Natural killer cell (primary cell): ENCODE data around the gene RNF103. TPM values are rescaled to one million over a fixed set of nuclear protein-coding genes. Genes with fewer than 3 reads are reported as not detected.

ENCODE experiments used
- ATAC-seq, 3 donors: fragments of 150-1000 bp in 2 of 3; fragments of 200-7000 bp in 1 of 3; cut with Tn5 transposase; 1 replicate in 1 of 3; 2 replicates in 2 of 3; pipeline ENCODE4 v1.10.0; 2021; ENCODE audit warnings: mild to moderate bottlenecking in 2 of 3, moderate library complexity in 2 of 3
- DNase-seq, 2 donors: peaks; one replicate each; pipeline versions ENCODE4 v3.0.0 to v3.0.0-alpha.2; 2013 to 2021; ENCODE audit warnings: mixed read lengths in 1 of 2
- H3K27ac ChIP-seq: one replicate; pipeline ENCODE4 v1.5.1; 2013; ENCODE audit warnings: mild to moderate bottlenecking, low read length
- H3K27me3 ChIP-seq: one replicate; pipeline ENCODE4 v1.6.1; 2013; ENCODE audit warnings: low read length; ENCODE audit not compliant: control insufficient read depth, insufficient read depth
- H3K36me3 ChIP-seq: one replicate; pipeline ENCODE4 v1.6.1; 2013; ENCODE audit warnings: low read length; ENCODE audit not compliant: control insufficient read depth, insufficient read depth
- H3K4me1 ChIP-seq: one replicate; pipeline ENCODE4 v1.6.1; 2013; ENCODE audit warnings: low read length; ENCODE audit not compliant: control insufficient read depth, insufficient read depth
- H3K4me3 ChIP-seq: one replicate; pipeline ENCODE4 v1.5.1; 2013; ENCODE audit warnings: low read length
- H3K9me3 ChIP-seq: one replicate; pipeline ENCODE4 v1.6.1; 2013; ENCODE audit warnings: low read length; ENCODE audit not compliant: control insufficient read depth, insufficient read depth
- H3K27ac Mint-ChIP-seq, 2 donors: one replicate each; pipeline ENCODE4 v1.8.0; 2022; ENCODE audit warnings: mild to moderate bottlenecking in 2 of 2, mixed read lengths in 2 of 2, moderate library complexity in 1 of 2
- H3K27me3 Mint-ChIP-seq, 2 donors: one replicate each; pipeline ENCODE4 v1.8.0; 2022; ENCODE audit warnings: low read depth in 2 of 2, mixed read lengths in 2 of 2
- H3K36me3 Mint-ChIP-seq: one replicate; pipeline ENCODE4 v1.8.0; 2022; ENCODE audit warnings: mixed read lengths
- H3K4me1 Mint-ChIP-seq, 2 donors: one replicate each; pipeline ENCODE4 v1.8.0; 2022; ENCODE audit warnings: mixed read lengths in 2 of 2
- H3K4me3 Mint-ChIP-seq: one replicate; pipeline ENCODE4 v1.8.0; 2022; ENCODE audit warnings: mild to moderate bottlenecking, moderate library complexity, mixed read lengths
- H3K9me3 Mint-ChIP-seq, 2 donors: one replicate each; pipeline ENCODE4 v1.8.0; 2022; ENCODE audit warnings: mixed read lengths in 2 of 2
- CTCF ChIP-seq: fragments of 200-600 bp; IDR thresholded peaks from one replicate; pipeline ENCODE4 v1.8.0; 2022; ENCODE audit warnings: antibody characterized with exemption
- WGBS: methylation state at CpG from one replicate; pipeline ENCODE4 v1.1.7; 2013; ENCODE audit warnings: missing lambda C conversion rate; ENCODE audit not compliant: insufficient coverage; 5-methylcytosine and 5-hydroxymethylcytosine counted together
- intact Hi-C: fragments of 100-400 bp; cut with micrococcal nuclease; formaldehyde crosslinking; loops from one replicate; pipeline ENCODE4 v1.14.2; 2022
- total RNA-seq, 4 donors: library from RNA; stranded (reverse); fragments of 120-200 nt in 1 of 4; gene quantifications; one replicate each; pipeline versions ENCODE4 v1.2.3 to v1.2.4, GENCODE V29; 2013 to 2022

RNF103 gene
- total RNA-seq, 3 donors from 2014 or later (not counting 1 experiment from before 2014, with no cell fraction given): 52.9 to 74.2 (median 70.9) TPM

DNA sequence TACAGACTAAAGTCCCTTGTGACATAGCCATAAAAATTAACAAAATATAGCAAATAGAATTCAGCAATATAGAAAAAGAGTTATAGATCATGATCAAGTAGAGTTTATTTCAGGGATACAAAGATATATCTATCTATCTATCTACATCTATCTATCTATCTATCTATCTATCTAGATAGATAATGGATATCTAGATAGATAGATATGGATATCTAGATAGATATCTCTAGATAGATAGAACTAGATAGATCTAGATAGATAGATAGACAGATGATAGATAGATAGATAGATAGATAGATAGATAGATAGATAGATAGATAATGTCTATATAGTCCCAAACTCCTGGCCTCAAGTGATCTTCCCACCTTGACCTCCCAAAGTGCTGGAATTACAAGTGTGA, 43.1 kb downstream of the RNF103 start:
- no peak for DNase-seq
- no peak overlapping the region for H3K27ac ChIP-seq
- Mint-ChIP-seq H3K36me3 (no peaks in the 10 kb centered on the region), H3K9me3 (no peaks in the 10 kb centered on the region), H3K4me1 (no peaks in the 10 kb centered on the region), H3K4me3 (no peak overlapping the region), H3K27ac (no peak overlapping the region), H3K27me3 (peaks cover 3 to 10% of the 10 kb centered on the region in 2 donors)
- no peak for ATAC-seq
- intact Hi-C loops: no loop called here
- H3K4me1 ChIP-seq: no peaks in the 10 kb centered on the region
- no peaks in the 10 kb centered on the region for H3K9me3 ChIP-seq
- no peaks in the 10 kb centered on the region for H3K36me3 ChIP-seq
- TF ChIP-seq CTCF: no peak
- no peaks in the 10 kb centered on the region for H3K27me3 ChIP-seq
- no peak overlapping the region for H3K4me3 ChIP-seq

- Histone ChIP-seq H3K27me3 (no peaks in the 10 kb centered on the region), H3K4me3 (no peak overlapping the region), H3K4me1 (no peaks in the 10 kb centered on the region), H3K27ac (no peak overlapping the region), H3K36me3 (no peaks in the 10 kb centered on the region), H3K9me3 (no peaks in the 10 kb centered on the region)
- H3K9me3 Mint-ChIP-seq: no peaks in the 10 kb centered on the region
- peaks cover 3 to 10% of the 10 kb centered on the region in 2 donors for H3K27me3 Mint-ChIP-seq
- H3K27ac Mint-ChIP-seq: no peak overlapping the region
- H3K36me3 Mint-ChIP-seq: no peaks in the 10 kb centered on the region
- no peaks in the 10 kb centered on the region for H3K4me1 Mint-ChIP-seq
- H3K4me3 Mint-ChIP-seq: no peak overlapping the region
- 100% methylated on average over 1 of the region's 2 CpGs for WGBS
- DNase-seq (no peak), ATAC-seq (no peak)
- TF ChIP-seq CTCF: no peak
- intact Hi-C loops: no loop called here
These were observed 45.7 kb downstream of the RNF103 start for GRCh38 chr2:86577817-86578456.

GRCh38 chr2:86570059-86570458, 53.6 kb downstream of the RNF103 start:
- H3K36me3 ChIP-seq: no peaks in the 10 kb centered on the region
- no peak overlapping the region for H3K4me3 Mint-ChIP-seq
- no peaks in the 10 kb centered on the region for H3K4me1 Mint-ChIP-seq
- no peak overlapping the region for H3K27ac ChIP-seq
- ATAC-seq: peak in 1 of 3 donors; percentile 41
- no peaks in the 10 kb centered on the region for H3K9me3 Mint-ChIP-seq
- WGBS: 89% methylated on average over 2 of the region's 3 CpGs
- H3K36me3 Mint-ChIP-seq: no peaks in the 10 kb centered on the region
- H3K9me3 ChIP-seq: no peaks in the 10 kb centered on the region
- no peaks in the 10 kb centered on the region for H3K4me1 ChIP-seq
- DNase-seq: no peak
- peaks cover 5% of the 10 kb centered on the region for H3K27me3 ChIP-seq
- TF ChIP-seq CTCF: no peak
- H3K27me3 Mint-ChIP-seq: peaks cover 12 to 36% of the 10 kb centered on the region in 2 donors
- no peak overlapping the region for H3K4me3 ChIP-seq
- intact Hi-C loops: no loop called here
- no peak overlapping the region for H3K27ac Mint-ChIP-seq

GRCh38 chr2:86566821-86567190, 56.9 kb downstream of the RNF103 start:
- H3K4me3 ChIP-seq: no peak overlapping the region
- no peaks in the 10 kb centered on the region for H3K9me3 ChIP-seq
- Mint-ChIP-seq H3K27me3 (peaks cover 12 to 36% of the 10 kb centered on the region in 2 donors), H3K4me1 (peaks cover 13 to 19% of the 10 kb centered on the region in 2 donors), H3K36me3 (no peaks in the 10 kb centered on the region), H3K27ac (no peak overlapping the region), H3K4me3 (no peak overlapping the region), H3K9me3 (no peaks in the 10 kb centered on the region)
- DNase-seq (no peak), ATAC-seq (no peak)
- peaks cover 5% of the 10 kb centered on the region for H3K27me3 ChIP-seq
- no peaks in the 10 kb centered on the region for H3K36me3 ChIP-seq
- peaks cover 11% of the 10 kb centered on the region for H3K4me1 ChIP-seq
- intact Hi-C loops: no loop called here
- no peak for TF ChIP-seq CTCF
- no peak overlapping the region for H3K27ac ChIP-seq
